GM12878 (cell line): ENCODE data around the gene CPEB3. TPM values are rescaled to one million over a fixed set of nuclear protein-coding genes. Genes with fewer than 3 reads are reported as not detected.

Experiments
- ATAC-seq: fragments of 200-7000 bp; cut with Tn5 transposase; 3 replicates; pipeline ENCODE4 v1.9.1; 2020; ENCODE audit warnings: mild to moderate bottlenecking, moderate library complexity
- BruUV-seq: library from RNA; stranded (reverse); fragments of 400-500 nt; replicated peaks from 2 replicates; lab custom pipeline; 2021; lab: Mats Ljungman, UMichigan
- CTCF ChIA-PET: fragments of 300-600 bp; sonication (Branson Sonifier 250); formaldehyde crosslinking; extraction: SDS; loops from one replicate; lab custom pipeline; 2021; ENCODE audit warnings: inconsistent platforms; lab: Yijun Ruan, JAX
- POLR2A ChIA-PET: fragments of 350-600 bp; formaldehyde crosslinking; extraction: SDS; loops from one replicate; lab custom pipeline; 2021; ENCODE audit warnings: inconsistent platforms; lab: Charles Lee
- RAD21 ChIA-PET: fragments of 300-600 bp; sonication (Branson Sonifier 250); formaldehyde crosslinking; loops from one replicate; lab custom pipeline; 2023; ENCODE audit warnings: antibody characterized with exemption; ENCODE audit not compliant: unreplicated experiment; lab: Charles Lee
- SMC1A ChIA-PET: fragments of 300-600 bp; sonication (Branson Sonifier 250); formaldehyde crosslinking; loops from one replicate; lab custom pipeline; 2023; ENCODE audit not compliant: unreplicated experiment, uncharacterized antibody; lab: Charles Lee
- DNase-seq: peaks from one replicate; pipeline ENCODE4 v3.0.0-alpha.2; 2011; ENCODE audit warnings: low read depth, low spot score
- FAIRE-seq: peaks from 3 replicates; lab custom pipeline; 2011; peaks lifted over from hg19 to GRCh38; lab: Jason Lieb, UNC
- H2AFZ ChIP-seq: 2 replicates; pipeline ENCODE4 v1.6.0; 2011; ENCODE audit warnings: low read depth, low read length, control low read depth; ENCODE audit not compliant: control insufficient read depth
- H3K27ac ChIP-seq: 2 replicates; pipeline ENCODE4 v1.5.1; 2011; ENCODE audit warnings: control low read depth; ENCODE audit not compliant: control insufficient read depth, insufficient read depth
- H3K27me3 ChIP-seq, 2 experiments: replicated peaks in 1 of 2; 2 replicates each; pipeline versions ENCODE4 v1.6.0 to v1.6.1; 2011; ENCODE audit warnings: low read length in 1 of 2; ENCODE audit not compliant: control insufficient read depth in 2 of 2, insufficient read depth in 2 of 2
- H3K36me3 ChIP-seq, 2 experiments: 2 replicates each; pipeline ENCODE4 v1.5.1; 2011; ENCODE audit warnings: low read length in 1 of 2; ENCODE audit not compliant: control insufficient read depth in 2 of 2, insufficient read depth in 2 of 2
- H3K4me1 ChIP-seq: 2 replicates; pipeline ENCODE4 v1.6.1; 2011; ENCODE audit warnings: mild to moderate bottlenecking, low read length, moderate library complexity, mixed read lengths; ENCODE audit not compliant: control insufficient read depth, insufficient read depth
- H3K4me2 ChIP-seq: 2 replicates; pipeline ENCODE4 v1.6.0; 2011; ENCODE audit warnings: control low read depth; ENCODE audit not compliant: control insufficient read depth, insufficient read depth
- H3K4me3 ChIP-seq: fragments of 200-600 bp; sonication (generic); 2 replicates; pipeline ENCODE4 v1.5.1; 2016
- H3K79me2 ChIP-seq: 2 replicates; pipeline ENCODE4 v1.6.0; 2011; ENCODE audit warnings: low read length; ENCODE audit not compliant: control insufficient read depth, insufficient read depth
- H3K9ac ChIP-seq: 2 replicates; pipeline ENCODE4 v1.8.0; 2011; ENCODE audit warnings: low read length, control low read depth, mixed read lengths; ENCODE audit not compliant: control insufficient read depth, insufficient read depth
- H3K9me3 ChIP-seq: replicated peaks from 3 replicates; pipeline ENCODE4 v1.5.1; 2011; ENCODE audit warnings: mild to moderate bottlenecking, low read length; ENCODE audit not compliant: control insufficient read depth, insufficient read depth
- H4K20me1 ChIP-seq: 2 replicates; pipeline ENCODE4 v1.6.0; 2011; ENCODE audit not compliant: control insufficient read depth, insufficient read depth
- E4F1 ChIP-seq: fragments of 450-650 bp; IDR thresholded peaks from 2 replicates; pipeline ENCODE4 v1.6.1; 2018; ENCODE audit warnings: borderline replicate concordance, mild to moderate bottlenecking; ENCODE audit not compliant: partially characterized antibody
- ETV6 ChIP-seq, 2 experiments: fragments of 450-650 bp in 1 of 2; IDR thresholded peaks in 1 of 2; conservative IDR thresholded peaks in 1 of 2; 2 replicates each; pipeline ENCODE4 v1.6.1; 2014; ENCODE audit warnings: antibody characterized with exemption in 1 of 2, borderline replicate concordance in 1 of 2, low read depth in 1 of 2, mild to moderate bottlenecking in 1 of 2, moderate library complexity in 1 of 2
- IRF3 ChIP-seq: fragments of 450-650 bp; IDR thresholded peaks from 2 replicates; pipeline ENCODE4 v1.6.1; 2014; ENCODE audit warnings: mild to moderate bottlenecking
- MAX ChIP-seq: IDR thresholded peaks from 2 replicates; pipeline ENCODE4 v1.6.1; 2012; ENCODE audit warnings: low read depth, low read length, improper control_type of control experiment
- NR2F1 ChIP-seq: fragments of 450-650 bp; conservative IDR thresholded peaks from 2 replicates; pipeline ENCODE4 v1.6.1; 2017; ENCODE audit warnings: mild to moderate bottlenecking
- RUNX3 ChIP-seq: IDR thresholded peaks from 2 replicates; pipeline ENCODE4 v1.6.1; 2012; ENCODE audit warnings: low read length, inconsistent platforms
- WRNIP1 ChIP-seq: IDR thresholded peaks from 2 replicates; pipeline ENCODE4 v1.6.1; 2011; ENCODE audit warnings: low read depth, low read length, improper control_type of control experiment, borderline replicate concordance
- ZNF24 ChIP-seq: fragments of 450-650 bp; IDR thresholded peaks from 2 replicates; pipeline ENCODE4 v1.6.1; 2017; ENCODE audit warnings: antibody characterized with exemption, mild to moderate bottlenecking
- in situ Hi-C: fragments of 300-500 bp; cut with MboI; formaldehyde crosslinking; loops from 9 replicates; pipeline ENCODE4 v1.14.3; 2018; ENCODE audit warnings: mixed read lengths
- intact Hi-C: fragments of 100-400 bp; cut with micrococcal nuclease; formaldehyde crosslinking; loops from one replicate; pipeline ENCODE4 v1.14.2; 2022; ENCODE audit not compliant: unreplicated experiment
- polyA plus RNA-seq, 11 experiments: library from polyadenylated mRNA; depleted of rRNA in 4 of 11; unstranded in 6 of 11; stranded (reverse) in 5 of 11; fragments of >200 nt; fragmentation: Nextera tagmentation in 4 of 11; fragmentation: Illumina TruSeq in 1 of 11; extraction: Ambion mirVana in 4 of 11; extraction: Trizol in 1 of 11; gene quantifications; 1 replicate in 1 of 11; 2 replicates in 10 of 11; pipeline versions ENCODE4 v1.2.1 to v1.2.3, GENCODE V29; 2011 to 2016; ENCODE audit warnings: inconsistent platforms in 2 of 11, missing spikeins in 2 of 11, low read depth in 1 of 11
- total RNA-seq, 4 experiments: library from RNA; depleted of rRNA in 3 of 4; stranded (reverse); fragments of >200 nt in 3 of 4; fragmentation: Illumina TruSeq in 1 of 4; extraction: Trizol in 1 of 4; gene quantifications; 2 replicates each; pipeline versions ENCODE4 v1.2.1 to v1.2.3, GENCODE V29; 2013 to 2021

The CPEB3 gene
- total and polyA plus RNA-seq, 10 of the 15 experiments (the other 5 are each of a cell fraction or from before 2014, with no cell fraction given) = 0.50 to 2.3 (median 1.2) TPM

DNA sequence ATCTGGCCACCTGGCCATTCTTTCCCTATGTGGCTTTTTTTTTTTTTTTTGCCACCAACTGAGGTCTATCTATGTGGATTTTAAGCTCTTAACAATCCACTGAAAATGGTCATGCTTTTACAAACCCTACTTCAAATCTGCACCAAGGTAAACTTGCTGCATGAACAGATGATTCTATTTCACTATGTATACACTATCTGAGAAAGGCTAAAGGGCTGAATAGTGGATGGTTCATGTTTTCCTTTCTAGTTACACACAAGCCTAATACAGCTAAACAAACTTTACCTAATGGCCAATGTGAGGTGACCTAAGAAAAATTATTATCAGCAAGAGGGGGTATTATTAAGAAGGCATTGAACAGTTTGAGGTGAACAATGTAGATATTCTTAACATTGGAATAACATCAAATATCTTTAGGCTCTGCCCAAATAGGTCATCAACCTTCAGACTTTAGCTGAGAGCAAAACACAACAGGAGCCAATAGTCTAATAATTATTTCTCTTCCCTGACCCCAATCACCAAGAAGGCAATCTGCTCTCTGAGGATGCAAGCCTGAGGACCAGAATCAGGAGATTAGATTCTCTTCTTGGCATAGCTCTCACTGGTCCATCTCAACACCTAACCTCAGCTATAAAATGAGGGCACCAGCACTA is 160.1 kb downstream of the CPEB3 start:
- H3K36me3 ChIP-seq = no peaks in the 10 kb centered on the region
- H3K4me2 ChIP-seq = no peak overlapping the region
- no peaks in the 10 kb centered on the region; the same call in 2 of the 3 replicates for H3K9me3 ChIP-seq
- H3K27ac ChIP-seq = no peak overlapping the region
- SMC1A ChIA-PET = interaction anchor here (1.0 to 1.8 kb wide), 5 partner anchors 9 to 168 kb away, joined by 3 to 6 read pairs (median 4); no protein-coding TSS in a partner anchor
- H3K79me2 ChIP-seq = no peaks in the 10 kb centered on the region; the same call in 1 of the 2 replicates
- H4K20me1 ChIP-seq = no peaks in the 10 kb centered on the region
- H3K4me1 ChIP-seq = no peaks in the 10 kb centered on the region
- intact Hi-C loops = no loop called here
- no peak for FAIRE-seq
- no TSS peak for BruUV-seq
- no peaks in the 10 kb centered on the region for H3K27me3 ChIP-seq
- no peak for DNase-seq
- H3K4me3 ChIP-seq = no peak overlapping the region
- ATAC-seq = no peak
- POLR2A ChIA-PET = interaction anchor here (0.6 to 1.0 kb wide), 4 partner anchors 9 to 121 kb away, joined by 3 to 6 read pairs (median 4); no protein-coding TSS in a partner anchor
- H3K9ac ChIP-seq = no peak overlapping the region
- H2AFZ ChIP-seq = no peak overlapping the region
- CTCF ChIA-PET = interaction anchor here (0.6 to 0.8 kb wide), 2 partner anchors 11 to 12 kb away, joined by 3 read pairs; no protein-coding TSS in a partner anchor
- RAD21 ChIA-PET = no interaction called here
- in situ Hi-C loops = no loop called here
- TF ChIP-seq IRF3 (no peak), WRNIP1 (no peak), RUNX3 (no peak), E4F1 (no peak), MAX (no peak), ETV6 (conservative IDR thresholded peaks at IDR 0.05 in 1 of 2, IDR thresholded peaks at IDR 0.05 in 1 of 2; ENCODE audit: borderline replicate concordance in 1 of 2, low read depth in 1 of 2) (no peak), NR2F1 (no peak), ZNF24 (no peak)
